Prostate gland (tissue), 2 donors: ENCODE measurements around the gene RPS25. TPM values are rescaled to one million over a fixed set of nuclear protein-coding genes. Genes with fewer than 3 reads are reported as not detected.
"Not testable (repeated sequence)": the region's sequence is repeated elsewhere in the genome, so short reads cannot be mapped to it uniquely, and the experiment has no call there.

Experiments used
- DNase-seq: peaks from one replicate; pipeline ENCODE4 v3.0.0-alpha.2; 2019; ENCODE audit warnings: low spot score
- H3K27ac ChIP-seq, 2 donors: fragments of 200-600 bp; sonication (generic); 2 replicates each; pipeline ENCODE4 v1.5.1; 2017 to 2019
- H3K27me3 ChIP-seq: fragments of 200-600 bp; sonication (generic); replicated peaks from 2 replicates; pipeline ENCODE4 v1.5.1; 2019; ENCODE audit not compliant: insufficient read depth
- H3K36me3 ChIP-seq, 2 donors: fragments of 200-600 bp; sonication (generic); 1 replicate in 1 of 2; 2 replicates in 1 of 2; pipeline versions ENCODE4 v1.5.1 to v1.8.1; 2017 to 2019
- H3K4me1 ChIP-seq: fragments of 200-600 bp; sonication (generic); replicated peaks from 2 replicates; pipeline ENCODE4 v1.5.1; 2019
- H3K4me3 ChIP-seq, 2 donors: fragments of 200-600 bp; sonication (generic); 2 replicates each; pipeline ENCODE4 v1.5.1; 2017 to 2019
- H3K9me3 ChIP-seq: fragments of 200-600 bp; sonication (generic); 2 replicates; pipeline ENCODE4 v1.5.1; 2017
- CTCF ChIP-seq, 4 experiments: fragments of 200-600 bp in 2 of 4; fragments of 450-650 bp in 2 of 4; sonication (generic) in 2 of 4; IDR thresholded peaks; 1 replicate in 3 of 4; 2 replicates in 1 of 4; pipeline ENCODE4 v1.5.1; 2016 to 2019; ENCODE audit warnings: antibody characterized with exemption in 4 of 4, mild to moderate bottlenecking in 2 of 4, moderate library complexity in 2 of 4
- POLR2A ChIP-seq: fragments of 450-650 bp; IDR thresholded peaks from one replicate; pipeline ENCODE4 v1.6.1; 2016; ENCODE audit warnings: antibody characterized with exemption, mild to moderate bottlenecking
- POLR2AphosphoS5 ChIP-seq: sonication (generic); formaldehyde crosslinking; IDR thresholded peaks from one replicate; pipeline ENCODE4 v1.6.1; 2017; ENCODE audit warnings: antibody characterized with exemption
- WGBS: methylation state at CpG from one replicate; pipeline ENCODE4 v1.1.5; 2018; 5-methylcytosine and 5-hydroxymethylcytosine counted together
- intact Hi-C: fragments of 100-400 bp; cut with DNase I; formaldehyde crosslinking; loops from one replicate; pipeline ENCODE4 v1.14.2; 2022
- total RNA-seq, 2 donors: library from RNA; depleted of rRNA; stranded (reverse); fragments of >200 nt; gene quantifications; one replicate each; pipeline ENCODE4 v1.1.0, GENCODE V29; 2016

The RPS25 gene
- total RNA-seq, 2 donors from 2014 or later, result 949 to 1,730 TPM

GRCh38 chr11:118996926-118997626 lies 21.1 kb downstream of the RPS25 start:
- Histone ChIP-seq H3K36me3 (no peaks in the 10 kb centered on the region), H3K27me3 (no peaks in the 10 kb centered on the region), H3K27ac (peak overlapping the region; percentile 68 to 69), H3K9me3 (no peaks in the 10 kb centered on the region), H3K4me1 (peaks cover 5% of the 10 kb centered on the region), H3K4me3 (peak overlapping the region; percentile 52 to 64)
- intact Hi-C loops, result no loop called here
- TF ChIP-seq POLR2A, result no peak
- TF ChIP-seq POLR2AphosphoS5, result no peak
- no peak for TF ChIP-seq CTCF (IDR thresholded peaks at IDR 0.05)
- 26% methylated on average over 22 of the region's 22 CpGs for WGBS
- DNase-seq, result no peak

- H3K9me3 ChIP-seq, H3K4me1 ChIP-seq, H3K36me3 ChIP-seq, H3K27ac ChIP-seq, DNase-seq, intact Hi-C loops, H3K4me3 ChIP-seq, H3K27me3 ChIP-seq: not testable (repeated sequence)
- 97% methylated on average over 19 of the region's 44 CpGs for WGBS
Measured at GRCh38 chr11:118991486-118992038, 26.6 kb downstream of the RPS25 start.

GRCh38 chr11:118988280-118988679 lies 29.9 kb downstream of the RPS25 start:
- intact Hi-C loops, result no loop called here
- Histone ChIP-seq H3K4me3 (no peak overlapping the region), H3K4me1 (no peaks in the 10 kb centered on the region), H3K27ac (no peak overlapping the region), H3K27me3 (no peaks in the 10 kb centered on the region), H3K9me3 (no peaks in the 10 kb centered on the region), H3K36me3 (no peaks in the 10 kb centered on the region)
- 36% methylated on average over 5 of the region's 5 CpGs for WGBS
- TF ChIP-seq POLR2AphosphoS5 (no peak), POLR2A (no peak), CTCF (IDR thresholded peaks at IDR 0.05) (no peak)
- peak; percentile 22 for DNase-seq

GRCh38 chr11:118984825-118985224 lies 33.3 kb downstream of the RPS25 start:
- 57% methylated on average over 2 of the region's 2 CpGs for WGBS
- H3K4me1 ChIP-seq, result no peaks in the 10 kb centered on the region
- no peaks in the 10 kb centered on the region for H3K27me3 ChIP-seq
- no peaks in the 10 kb centered on the region for H3K9me3 ChIP-seq
- no peak for DNase-seq
- H3K36me3 ChIP-seq, result no peaks in the 10 kb centered on the region
- TF ChIP-seq POLR2AphosphoS5, result no peak
- TF ChIP-seq CTCF (IDR thresholded peaks at IDR 0.05), result no peak
- TF ChIP-seq POLR2A, result no peak
- H3K4me3 ChIP-seq, result no peak overlapping the region
- intact Hi-C loops, result no loop called here
- no peak overlapping the region for H3K27ac ChIP-seq

- WGBS, result 59% methylated on average over 8 of the region's 8 CpGs
- not testable (repeated sequence) for H3K27ac ChIP-seq
Measured at GRCh38 chr11:118984337-118984736, 33.8 kb downstream of the RPS25 start.

More at GRCh38 chr11:118984337-118984736, 33.8 kb downstream of the RPS25 start:
- H3K27me3 ChIP-seq, H3K4me3 ChIP-seq, intact Hi-C loops, DNase-seq, H3K36me3 ChIP-seq, H3K4me1 ChIP-seq, H3K9me3 ChIP-seq: not testable (repeated sequence)
